Mesothelial cell of epicardium (in vitro differentiated cells): ENCODE results near the gene AXIN1. TPM values are rescaled to one million over a fixed set of nuclear protein-coding genes. Genes with fewer than 3 reads are reported as not detected.

Experiments
- DNase-seq, 2 experiments: peaks; one replicate each; pipeline ENCODE4 v3.0.0; 2021; ENCODE audit warnings: low spot score in 2 of 2; ENCODE audit not compliant: unreplicated experiment in 2 of 2
- H3K27ac Mint-ChIP-seq: 2 replicates; pipeline ENCODE4 v1.8.0; 2021; ENCODE audit warnings: mixed read lengths
- H3K27me3 Mint-ChIP-seq: 2 replicates; pipeline ENCODE4 v1.8.0; 2021; ENCODE audit warnings: low read depth, mixed read lengths
- H3K36me3 Mint-ChIP-seq: 2 replicates; pipeline ENCODE4 v1.8.0; 2021; ENCODE audit warnings: mixed read lengths
- H3K4me1 Mint-ChIP-seq: 2 replicates; pipeline ENCODE4 v1.8.0; 2021; ENCODE audit warnings: mixed read lengths
- H3K4me3 Mint-ChIP-seq: 2 replicates; pipeline ENCODE4 v1.8.0; 2021; ENCODE audit warnings: mild to moderate bottlenecking, moderate library complexity, mixed read lengths
- H3K9me3 Mint-ChIP-seq: 2 replicates; pipeline ENCODE4 v1.8.0; 2021; ENCODE audit warnings: mixed read lengths
- CTCF ChIP-seq: fragments of 200-600 bp; sonication (generic); IDR thresholded peaks from one replicate; pipeline ENCODE4 v1.5.0; 2021; ENCODE audit warnings: antibody characterized with exemption; ENCODE audit not compliant: unreplicated experiment
- total RNA-seq: library from RNA; stranded (reverse); gene quantifications from 3 replicates; pipeline ENCODE4 v1.2.1, GENCODE V29; 2021

Gene AXIN1
- total RNA-seq, 1 donor from 2014 or later, result 33.2 TPM

- no peaks in the 10 kb centered on the region for H3K4me1 Mint-ChIP-seq
- no peaks in the 10 kb centered on the region for H3K36me3 Mint-ChIP-seq
- TF ChIP-seq CTCF, result no peak
- no peak overlapping the region for H3K27ac Mint-ChIP-seq
- H3K27me3 Mint-ChIP-seq, result peaks cover 53% of the 10 kb centered on the region
- peak overlapping the region; percentile 63 for H3K4me3 Mint-ChIP-seq
- peak in 1 of 2 experiments; percentile 18 for DNase-seq
- no peaks in the 10 kb centered on the region for H3K9me3 Mint-ChIP-seq
These were observed 77.4 kb downstream of the AXIN1 start for GRCh38 chr16:275041-275641.

- Mint-ChIP-seq H3K9me3 (no peaks in the 10 kb centered on the region), H3K4me1 (no peaks in the 10 kb centered on the region), H3K27ac (no peak overlapping the region), H3K36me3 (no peaks in the 10 kb centered on the region), H3K27me3 (peaks cover 43% of the 10 kb centered on the region), H3K4me3 (peak overlapping the region; percentile 20)
- peak in 1 of 2 experiments; percentile 17 for DNase-seq
- no peak for TF ChIP-seq CTCF
These were observed 78.7 kb downstream of the AXIN1 start for GRCh38 chr16:273547-274421.

- no peak for TF ChIP-seq CTCF
- H3K27me3 Mint-ChIP-seq, result peaks cover 37% of the 10 kb centered on the region
- no peak overlapping the region for H3K4me3 Mint-ChIP-seq
- no peaks in the 10 kb centered on the region for H3K36me3 Mint-ChIP-seq
- peak in 1 of 2 experiments; percentile 19 for DNase-seq
- no peak overlapping the region for H3K27ac Mint-ChIP-seq
- peaks cover 2% of the 10 kb centered on the region for H3K4me1 Mint-ChIP-seq
- H3K9me3 Mint-ChIP-seq, result no peaks in the 10 kb centered on the region
These were observed 79.6 kb downstream of the AXIN1 start for GRCh38 chr16:272633-273546.

GRCh38 chr16:270381-271255 is 81.9 kb downstream of the AXIN1 start:
- peaks cover 2% of the 10 kb centered on the region for H3K4me1 Mint-ChIP-seq
- TF ChIP-seq CTCF, result no peak
- H3K9me3 Mint-ChIP-seq, result no peaks in the 10 kb centered on the region
- DNase-seq, result no peak
- peaks cover 23% of the 10 kb centered on the region for H3K27me3 Mint-ChIP-seq
- no peaks in the 10 kb centered on the region for H3K36me3 Mint-ChIP-seq
- H3K27ac Mint-ChIP-seq, result no peak overlapping the region
- H3K4me3 Mint-ChIP-seq, result no peak overlapping the region
